ENCODE measurements around the gene TNNI2.
"Not testable (repeated sequence)": the region's sequence is repeated elsewhere in the genome, so short reads cannot be mapped to it uniquely, and the experiment has no call there.

TNNI2 gene

DNA sequence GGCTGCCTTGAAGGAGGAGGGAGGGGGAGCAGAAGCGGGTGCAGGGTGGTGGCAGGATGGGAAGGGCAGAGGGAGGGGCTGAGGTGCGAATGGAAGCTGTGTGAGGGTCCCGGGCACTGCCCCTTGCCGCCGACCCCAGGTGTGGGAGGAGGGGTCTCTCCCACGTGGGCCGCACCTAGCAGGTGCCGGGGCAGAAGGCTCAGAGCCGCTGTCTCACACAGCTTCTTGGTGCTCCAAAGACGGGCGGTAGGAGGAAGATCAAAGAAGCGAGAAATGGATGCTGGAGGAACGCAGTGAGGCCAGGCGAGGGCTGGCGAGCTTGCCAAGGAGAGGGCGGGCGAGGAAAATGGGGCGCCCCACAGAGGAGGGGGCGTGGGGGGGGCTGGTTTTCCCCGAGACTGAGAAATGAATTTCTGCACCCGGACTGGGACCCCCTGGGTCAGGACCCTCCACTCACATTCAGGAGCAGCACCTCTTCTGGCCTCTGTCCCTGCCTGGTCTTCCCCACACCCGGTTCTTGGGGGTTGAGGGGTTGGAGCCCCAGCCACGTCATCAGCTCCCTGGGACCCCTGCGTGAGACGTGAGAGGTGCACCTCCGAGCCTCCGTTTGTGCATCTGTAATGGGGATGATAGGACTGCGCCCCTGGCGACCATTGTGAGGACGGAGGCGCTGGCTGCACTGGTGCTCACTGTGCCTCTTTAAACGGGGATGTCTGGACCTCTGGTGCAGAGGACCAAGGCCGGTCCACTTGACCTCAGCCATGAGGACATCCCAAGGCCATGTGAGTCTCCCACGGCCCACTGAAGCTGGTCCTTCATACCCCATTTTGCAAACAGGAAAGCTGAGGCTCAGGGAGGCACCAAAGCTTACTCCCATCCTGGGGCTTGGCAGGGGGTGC lies 30.9 kb downstream of the TNNI2 start:
- no peak for TF ChIP-seq CTCF (IDR thresholded peaks at IDR 0.05; ENCODE audit: insufficient read depth, low read depth, low read length, missing control alignments)
- no peak for DNase-seq (ENCODE audit: low read depth)
- H3K4me3 ChIP-seq (ENCODE audit: low read depth, low read length): no peak overlapping the region

DNA sequence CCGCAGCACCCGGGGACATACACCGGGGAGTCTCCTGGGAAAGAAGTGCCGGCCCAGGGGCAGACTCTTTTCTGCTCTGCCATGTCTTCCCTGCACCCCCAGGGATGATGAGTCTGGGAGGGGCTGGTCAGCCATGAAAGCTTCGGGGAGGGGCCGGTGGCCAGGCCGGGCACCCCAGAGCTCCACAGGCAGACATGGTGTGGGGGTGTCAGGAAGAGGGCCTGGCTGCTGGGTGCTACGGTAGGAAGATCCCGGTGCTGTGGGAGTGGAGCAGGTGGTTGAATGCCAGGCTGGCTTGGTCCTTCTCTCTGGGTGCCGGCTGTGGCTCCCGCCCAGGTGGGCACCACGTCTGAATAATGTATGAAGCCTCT lies 31.5 kb downstream of the TNNI2 start:
- H3K4me3 ChIP-seq (ENCODE audit: low read depth, low read length): no peak overlapping the region
- no peak for DNase-seq (ENCODE audit: low read depth)
- no peak for TF ChIP-seq CTCF (IDR thresholded peaks at IDR 0.05; ENCODE audit: insufficient read depth, low read depth, low read length, missing control alignments)

- H3K4me3 ChIP-seq (ENCODE audit: low read depth, low read length): no peak overlapping the region
- no peak for TF ChIP-seq CTCF (IDR thresholded peaks at IDR 0.05; ENCODE audit: insufficient read depth, low read depth, low read length, missing control alignments)
- no peak for DNase-seq (ENCODE audit: low read depth)
Observed at GRCh38 chr11:1870721-1871466, 32.1 kb downstream of the TNNI2 start.

GRCh38 chr11:1871531-1871930 lies 32.8 kb downstream of the TNNI2 start:
- DNase-seq (ENCODE audit: low read depth): no peak
- no peak overlapping the region for H3K4me3 ChIP-seq (ENCODE audit: low read depth, low read length)
- TF ChIP-seq CTCF (IDR thresholded peaks at IDR 0.05; ENCODE audit: insufficient read depth, low read depth, low read length, missing control alignments): no peak

DNA sequence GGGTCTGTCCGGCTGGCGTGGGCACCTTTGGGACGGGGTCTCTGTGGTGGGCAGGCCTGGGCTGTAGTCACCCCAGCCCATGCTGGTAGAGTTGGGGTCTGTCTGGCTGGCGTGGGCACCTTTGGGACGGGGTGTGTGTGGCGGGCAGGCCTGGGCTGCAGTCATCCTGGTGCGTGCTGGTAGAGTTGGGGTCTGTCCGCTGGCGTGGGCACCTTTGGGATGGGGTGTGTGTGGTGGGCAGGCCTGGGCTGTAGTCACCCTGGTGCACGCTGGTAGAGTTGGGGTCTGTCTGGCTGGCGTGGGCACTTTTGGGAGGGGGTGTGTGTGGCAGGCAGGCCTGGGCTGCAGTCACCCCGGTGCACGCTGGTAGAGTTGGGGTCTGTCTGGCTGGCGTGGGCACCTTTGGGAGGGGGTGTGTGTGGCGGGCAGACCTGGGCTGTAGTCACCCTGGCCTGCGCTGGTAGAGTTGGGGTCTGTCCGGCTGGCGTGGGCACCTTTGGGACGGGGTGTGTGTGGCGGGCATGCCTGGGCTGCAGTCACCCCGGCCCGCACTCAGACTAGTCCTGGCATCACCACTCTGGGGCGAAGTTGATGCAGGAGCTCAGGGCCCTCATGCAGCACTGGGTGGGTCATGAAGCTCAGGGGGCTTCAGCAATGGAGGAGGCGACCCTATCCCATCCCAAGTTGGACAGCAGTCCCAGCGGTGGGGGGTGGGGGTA lies 33.6 kb downstream of the TNNI2 start:
- H3K4me3 ChIP-seq (ENCODE audit: low read depth, low read length): no peak overlapping the region
- DNase-seq (ENCODE audit: low read depth): no peak
- TF ChIP-seq CTCF (IDR thresholded peaks at IDR 0.05; ENCODE audit: insufficient read depth, low read depth, low read length, missing control alignments): no peak

DNA sequence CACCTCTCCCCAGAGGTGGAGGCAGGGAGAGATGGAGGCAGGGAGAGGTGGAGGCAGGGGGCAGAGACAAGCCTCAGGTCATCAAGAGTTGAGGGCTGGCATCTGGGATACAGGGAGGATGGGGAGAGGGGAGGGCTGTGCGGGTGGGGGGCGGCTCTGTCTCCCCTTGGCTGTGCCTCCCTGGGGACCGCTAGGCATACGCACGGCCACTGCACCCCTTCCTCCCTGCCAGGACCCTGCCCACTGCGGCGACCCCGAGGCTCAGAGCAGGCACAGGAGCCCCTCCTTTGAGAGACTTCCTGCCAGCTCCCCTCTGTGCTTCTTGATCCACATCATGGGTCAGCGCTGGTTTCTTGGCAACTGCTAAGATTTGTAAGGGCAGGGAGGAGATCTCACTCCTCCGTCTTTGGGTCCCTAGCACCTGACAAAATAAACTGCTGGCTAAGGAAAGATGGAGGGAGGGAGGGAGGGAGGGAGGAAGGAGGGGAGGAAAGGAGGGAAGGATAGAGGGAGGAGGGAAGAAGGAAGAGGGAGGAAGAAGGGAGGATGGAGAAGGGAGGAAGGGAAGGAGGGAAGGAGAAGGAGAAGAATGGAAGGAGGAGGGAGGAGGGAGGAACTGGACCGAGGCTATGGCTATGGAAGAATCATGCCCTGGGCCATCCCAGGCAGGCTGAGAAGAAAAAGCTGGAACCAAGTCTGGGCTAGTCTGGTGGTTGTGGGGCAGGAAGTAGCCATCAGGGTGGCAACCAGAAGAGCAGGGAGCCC lies 34.4 kb downstream of the TNNI2 start:
- TF ChIP-seq CTCF (IDR thresholded peaks at IDR 0.05; ENCODE audit: insufficient read depth, low read depth, low read length, missing control alignments): no peak
- no peak overlapping the region for H3K4me3 ChIP-seq (ENCODE audit: low read depth, low read length)
- no peak for DNase-seq (ENCODE audit: low read depth)

GRCh38 chr11:1873813-1874150 lies 35.0 kb downstream of the TNNI2 start:
- H3K4me3 ChIP-seq (ENCODE audit: low read depth, low read length); DNase-seq (ENCODE audit: low read depth): not testable (repeated sequence)

DNA sequence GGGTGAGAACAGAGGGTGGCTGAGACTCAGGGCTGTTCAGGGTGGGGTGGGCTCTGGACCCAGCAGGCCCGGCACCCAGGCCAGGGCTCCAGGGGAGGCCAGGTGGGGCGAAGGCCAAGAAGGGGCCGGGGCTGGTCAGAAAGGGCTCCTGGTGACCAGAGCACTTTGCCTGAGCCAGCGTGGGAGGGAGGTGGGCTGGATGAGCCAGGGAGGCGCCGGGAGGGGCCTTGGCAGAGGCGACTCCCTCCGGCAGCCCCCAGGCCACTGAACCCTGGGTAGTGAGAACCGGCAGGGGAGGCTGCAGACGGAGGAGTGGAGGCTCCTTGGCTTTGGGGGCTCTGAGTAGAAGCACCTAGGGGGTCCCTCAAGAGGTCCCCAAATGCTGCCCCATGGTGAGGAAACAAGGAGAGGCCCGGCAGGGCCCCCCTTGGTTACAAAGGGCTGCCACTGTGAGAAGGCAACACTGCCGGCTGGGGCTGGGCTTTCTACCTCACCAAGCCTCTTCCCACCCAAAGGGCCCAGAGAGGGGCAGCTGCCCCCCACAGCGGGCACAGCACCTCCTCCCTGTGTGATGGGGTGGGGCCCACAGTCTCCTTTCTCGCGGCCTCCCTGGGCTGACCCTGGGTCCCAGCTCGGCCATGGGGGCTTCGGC lies 35.8 kb downstream of the TNNI2 start:
- DNase-seq (ENCODE audit: low read depth); H3K4me3 ChIP-seq (ENCODE audit: low read depth, low read length): not testable (repeated sequence)
